ENCODE results near the gene EMD. TPM values are rescaled to one million over a fixed set of nuclear protein-coding genes. Genes with fewer than 3 reads are reported as not detected.

Gene EMD
- total and polyA plus RNA-seq, 2 of the 13 experiments (the other 11 are each of a cell fraction or from before 2014, with no cell fraction given), result 14.5 to 14.9 TPM

DNA sequence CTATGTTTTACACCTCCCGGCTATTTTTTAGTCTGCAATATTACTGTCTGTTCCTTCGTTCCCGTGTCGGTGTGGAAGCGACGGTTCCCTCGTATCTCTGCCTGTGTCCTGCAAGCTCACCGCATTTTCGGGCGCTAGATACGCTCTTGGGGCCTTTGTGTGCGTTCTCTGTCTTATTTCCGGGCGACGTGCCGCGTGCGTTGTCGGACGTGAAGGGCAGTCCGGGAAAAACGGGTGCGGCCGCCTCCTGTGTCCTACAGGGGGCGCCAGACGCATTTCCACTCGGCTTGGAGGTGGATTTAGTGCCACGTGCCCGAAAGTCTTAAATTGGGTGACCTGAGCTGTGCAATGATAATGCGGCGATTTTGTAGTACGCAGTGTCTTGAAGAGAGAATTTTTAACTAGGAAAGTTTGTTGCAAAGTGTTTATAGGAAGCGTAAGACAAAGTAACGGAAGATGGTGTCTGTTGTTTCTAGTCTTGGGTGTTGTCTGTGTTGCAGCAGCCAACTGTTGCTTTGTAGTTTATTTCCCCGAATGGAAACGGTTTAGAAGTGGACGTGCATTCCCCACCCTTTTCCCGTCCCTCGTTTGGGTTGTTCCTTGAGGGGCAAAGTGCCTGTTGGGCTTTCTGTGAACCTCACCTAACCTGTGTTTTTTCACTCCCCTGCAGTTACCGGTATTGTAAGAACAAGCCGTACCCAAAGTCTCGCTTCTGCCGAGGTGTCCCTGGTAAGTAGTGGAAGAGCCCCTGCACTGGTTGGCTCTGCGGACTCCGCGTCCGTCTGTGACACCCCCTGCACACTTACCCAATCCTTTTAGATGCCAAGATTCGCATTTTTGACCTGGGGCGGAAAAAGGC, 19.8 kb downstream of the EMD start (continued):
- TF ChIP-seq, protein P1, sequence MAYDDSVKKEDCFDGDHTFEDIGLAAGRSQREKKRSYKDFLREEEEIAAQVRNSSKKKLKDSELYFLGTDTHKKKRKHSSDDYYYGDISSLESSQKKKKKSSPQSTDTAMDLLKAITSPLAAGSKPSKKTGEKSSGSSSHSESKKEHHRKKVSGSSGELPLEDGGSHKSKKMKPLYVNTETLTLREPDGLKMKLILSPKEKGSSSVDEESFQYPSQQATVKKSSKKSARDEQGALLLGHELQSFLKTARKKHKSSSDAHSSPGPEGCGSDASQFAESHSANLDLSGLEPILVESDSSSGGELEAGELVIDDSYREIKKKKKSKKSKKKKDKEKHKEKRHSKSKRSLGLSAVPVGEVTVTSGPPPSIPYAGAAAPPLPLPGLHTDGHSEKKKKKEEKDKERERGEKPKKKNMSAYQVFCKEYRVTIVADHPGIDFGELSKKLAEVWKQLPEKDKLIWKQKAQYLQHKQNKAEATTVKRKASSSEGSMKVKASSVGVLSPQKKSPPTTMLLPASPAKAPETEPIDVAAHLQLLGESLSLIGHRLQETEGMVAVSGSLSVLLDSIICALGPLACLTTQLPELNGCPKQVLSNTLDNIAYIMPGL (CRISPR knock-in tag; IDR thresholded peaks at IDR 0.05; ENCODE audit: borderline replicate concordance in 1 of 2, low read depth in 1 of 2), result peak; percentile 35 to 49; a peak in 1 of 4 replicates
- 0 out of 2 replicates have a peak, but pooled peaks have one; percentile 7 for TF ChIP-seq NFIC (IDR thresholded peaks at IDR 0.05; ENCODE audit: low read length)
- peak; percentile 34; the same call in 1 of the 2 replicates for TF ChIP-seq ELF3 (CRISPR knock-in tag; IDR thresholded peaks at IDR 0.05)
- TF ChIP-seq ARNTL (CRISPR knock-in tag; IDR thresholded peaks at IDR 0.05), result peak; percentile 39; the same call in 1 of the 2 replicates
- TF ChIP-seq, protein P2, sequence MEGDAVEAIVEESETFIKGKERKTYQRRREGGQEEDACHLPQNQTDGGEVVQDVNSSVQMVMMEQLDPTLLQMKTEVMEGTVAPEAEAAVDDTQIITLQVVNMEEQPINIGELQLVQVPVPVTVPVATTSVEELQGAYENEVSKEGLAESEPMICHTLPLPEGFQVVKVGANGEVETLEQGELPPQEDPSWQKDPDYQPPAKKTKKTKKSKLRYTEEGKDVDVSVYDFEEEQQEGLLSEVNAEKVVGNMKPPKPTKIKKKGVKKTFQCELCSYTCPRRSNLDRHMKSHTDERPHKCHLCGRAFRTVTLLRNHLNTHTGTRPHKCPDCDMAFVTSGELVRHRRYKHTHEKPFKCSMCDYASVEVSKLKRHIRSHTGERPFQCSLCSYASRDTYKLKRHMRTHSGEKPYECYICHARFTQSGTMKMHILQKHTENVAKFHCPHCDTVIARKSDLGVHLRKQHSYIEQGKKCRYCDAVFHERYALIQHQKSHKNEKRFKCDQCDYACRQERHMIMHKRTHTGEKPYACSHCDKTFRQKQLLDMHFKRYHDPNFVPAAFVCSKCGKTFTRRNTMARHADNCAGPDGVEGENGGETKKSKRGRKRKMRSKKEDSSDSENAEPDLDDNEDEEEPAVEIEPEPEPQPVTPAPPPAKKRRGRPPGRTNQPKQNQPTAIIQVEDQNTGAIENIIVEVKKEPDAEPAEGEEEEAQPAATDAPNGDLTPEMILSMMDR (CRISPR knock-in tag; IDR thresholded peaks at IDR 0.05), result peak; percentile 80
- peak; percentile 13; the same call in 1 of the 2 replicates for TF ChIP-seq POLR2G (IDR thresholded peaks at IDR 0.05; ENCODE audit: low read depth, low read length)
- TF ChIP-seq, protein P3, sequence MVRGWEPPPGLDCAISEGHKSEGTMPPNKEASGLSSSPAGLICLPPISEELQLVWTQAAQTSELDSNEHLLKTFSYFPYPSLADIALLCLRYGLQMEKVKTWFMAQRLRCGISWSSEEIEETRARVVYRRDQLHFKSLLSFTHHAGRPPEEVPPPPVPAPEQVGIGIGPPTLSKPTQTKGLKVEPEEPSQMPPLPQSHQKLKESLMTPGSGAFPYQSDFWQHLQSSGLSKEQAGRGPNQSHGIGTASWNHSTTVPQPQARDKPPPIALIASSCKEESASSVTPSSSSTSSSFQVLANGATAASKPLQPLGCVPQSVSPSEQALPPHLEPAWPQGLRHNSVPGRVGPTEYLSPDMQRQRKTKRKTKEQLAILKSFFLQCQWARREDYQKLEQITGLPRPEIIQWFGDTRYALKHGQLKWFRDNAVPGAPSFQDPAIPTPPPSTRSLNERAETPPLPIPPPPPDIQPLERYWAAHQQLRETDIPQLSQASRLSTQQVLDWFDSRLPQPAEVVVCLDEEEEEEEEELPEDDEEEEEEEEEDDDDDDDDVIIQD (CRISPR knock-in tag; IDR thresholded peaks at IDR 0.05; ENCODE audit: low read depth), result no peak
- no peak for TF ChIP-seq MLXIP (CRISPR knock-in tag; IDR thresholded peaks at IDR 0.05; ENCODE audit: borderline replicate concordance)
- TF ChIP-seq WIZ (CRISPR knock-in tag; IDR thresholded peaks at IDR 0.05), result no peak; the same call in 1 of the 2 replicates
- no peak for TF ChIP-seq ZBTB25 (CRISPR knock-in tag; IDR thresholded peaks at IDR 0.05)
- no peak for TF ChIP-seq GLMP (CRISPR knock-in tag; IDR thresholded peaks at IDR 0.05; ENCODE audit: borderline replicate concordance)
- TF ChIP-seq ZNF337 (CRISPR knock-in tag; IDR thresholded peaks at IDR 0.05; ENCODE audit: borderline replicate concordance, low read depth), result no peak
- no peak for TF ChIP-seq TBP (CRISPR knock-in tag; IDR thresholded peaks at IDR 0.05)
- TF ChIP-seq TGIF2 (CRISPR knock-in tag; IDR thresholded peaks at IDR 0.05), result peak; percentile 24; the same call in 1 of the 2 replicates
- TF ChIP-seq MXD4 (CRISPR knock-in tag; IDR thresholded peaks at IDR 0.05), result 0 out of 2 replicates have a peak, but pooled peaks have one; percentile 2
- no peak for TF ChIP-seq ZNF3 (CRISPR knock-in tag; IDR thresholded peaks at IDR 0.05)
- TF ChIP-seq, protein P4, sequence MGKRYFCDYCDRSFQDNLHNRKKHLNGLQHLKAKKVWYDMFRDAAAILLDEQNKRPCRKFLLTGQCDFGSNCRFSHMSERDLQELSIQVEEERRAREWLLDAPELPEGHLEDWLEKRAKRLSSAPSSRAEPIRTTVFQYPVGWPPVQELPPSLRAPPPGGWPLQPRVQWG (CRISPR knock-in tag; IDR thresholded peaks at IDR 0.05; ENCODE audit: borderline replicate concordance, low read depth), result no peak
